Suprapubic skin (tissue), 4 donors: ENCODE data around the gene TARBP1.

Experiments
- CTCF ChIP-seq, 2 donors: fragments of 200-600 bp in 1 of 2; fragments of 450-650 bp in 1 of 2; sonication (generic) in 1 of 2; IDR thresholded peaks; one replicate each; pipeline ENCODE4 v1.5.1; 2016 to 2019; ENCODE audit warnings: antibody characterized with exemption in 2 of 2, mild to moderate bottlenecking in 1 of 2, moderate library complexity in 1 of 2
- POLR2A ChIP-seq, 2 donors: fragments of 450-650 bp; IDR thresholded peaks; one replicate each; pipeline ENCODE4 v1.6.1; 2017; ENCODE audit warnings: antibody characterized with exemption in 2 of 2, mild to moderate bottlenecking in 2 of 2, moderate library complexity in 2 of 2
- POLR2AphosphoS5 ChIP-seq, 3 donors: sonication (generic); formaldehyde crosslinking; IDR thresholded peaks; one replicate each; pipeline ENCODE4 v1.6.1; 2017; ENCODE audit warnings: antibody characterized with exemption in 3 of 3

GRCh38 chr1:234518876-234519275, 39.9 kb upstream of the TARBP1 start:
- TF ChIP-seq CTCF (IDR thresholded peaks at IDR 0.05) (no peak), POLR2AphosphoS5 (IDR thresholded peaks at IDR 0.05) (no peak), POLR2A (IDR thresholded peaks at IDR 0.05) (no peak)
